ENCODE results near the gene OR5J2.
"Not testable (repeated sequence)": the region's sequence is repeated elsewhere in the genome, so short reads cannot be mapped to it uniquely, and the experiment has no call there.

The OR5J2 gene

GRCh38 chr11:56176318-56176717 lies at the start of gene OR5J2:
Gene OR5J2, plus strand, starts transcription at chr11:56176618. Its CDS starts 0 bp downstream, at chr11:56176618.
- no peak for DNase-seq

GRCh38 chr11:56140151-56140661 lies 36.2 kb upstream of the OR5J2 start, which contains the start of gene OR8J3:
Gene OR8J3, minus strand, starts transcription at chr11:56140201. Its CDS starts 2,483 bp downstream, at chr11:56137718.
- DNase-seq, result no peak

GRCh38 chr11:56143681-56144080 lies 32.7 kb upstream of the OR5J2 start:
- not testable (repeated sequence) for DNase-seq

GRCh38 chr11:56151376-56151775 lies 25.0 kb upstream of the OR5J2 start:
- DNase-seq, result no peak

GRCh38 chr11:56152333-56152732 lies 24.1 kb upstream of the OR5J2 start:
- DNase-seq, result peak in 1 of 2 experiments; percentile 33

GRCh38 chr11:56160217-56160616 lies 16.2 kb upstream of the OR5J2 start, which contains the start of gene OR8K5:
Gene OR8K5, minus strand, starts transcription at chr11:56160317. Its CDS starts 0 bp downstream, at chr11:56160317.
- no peak for DNase-seq

- DNase-seq, result no peak
Observed at GRCh38 chr11:56163804-56164203, 12.6 kb upstream of the OR5J2 start.

- no peak for DNase-seq
Observed at GRCh38 chr11:56172256-56172830, 4.1 kb upstream of the OR5J2 start.

- DNase-seq, result no peak
Observed at GRCh38 chr11:56183459-56183858, 7.0 kb downstream of the OR5J2 start.

GRCh38 chr11:56188602-56189001 lies 12.2 kb downstream of the OR5J2 start:
- no peak for DNase-seq

GRCh38 chr11:56196705-56197104 lies 20.3 kb downstream of the OR5J2 start:
- DNase-seq, result no peak

GRCh38 chr11:56197367-56197766 lies 20.9 kb downstream of the OR5J2 start:
- no peak for DNase-seq

- DNase-seq, result no peak
Observed at GRCh38 chr11:56207790-56208189, 31.4 kb downstream of the OR5J2 start.

GRCh38 chr11:56214537-56214936 lies 38.1 kb downstream of the OR5J2 start:
- DNase-seq, result no peak

GRCh38 chr11:56219735-56220134 lies 43.3 kb downstream of the OR5J2 start:
- not testable (repeated sequence) for DNase-seq
